CD14-positive monocyte (primary cell): Measurements from ENCODE around the gene C7orf25. TPM values are rescaled to one million over a fixed set of nuclear protein-coding genes. Genes with fewer than 3 reads are reported as not detected.

Experiments used
- DNase-seq, 3 donors: peaks; one replicate each; pipeline ENCODE4 v3.0.0-alpha.2; 2011 to 2022
- H2AFZ ChIP-seq: 2 replicates; pipeline ENCODE4 v1.6.0; 2012; ENCODE audit warnings: mild to moderate bottlenecking, low read depth, low read length, inconsistent platforms; ENCODE audit not compliant: insufficient read depth, poor library complexity, severe bottlenecking
- H3K27ac ChIP-seq, 2 donors: 1 replicate in 1 of 2; 2 replicates in 1 of 2; pipeline ENCODE4 v1.5.1; 2012 to 2013; ENCODE audit warnings: low read length in 2 of 2, control low read depth in 1 of 2, inconsistent platforms in 1 of 2, low read depth in 1 of 2, mild to moderate bottlenecking in 1 of 2
- H3K27me3 ChIP-seq, 2 donors: one replicate each; pipeline versions ENCODE4 v1.6.0 to v1.6.1; 2011 to 2013; ENCODE audit warnings: low read length in 2 of 2; ENCODE audit not compliant: control insufficient read depth in 2 of 2, insufficient read depth in 2 of 2
- H3K36me3 ChIP-seq, 2 donors: replicated peaks in 1 of 2; 1 replicate in 1 of 2; 2 replicates in 1 of 2; pipeline versions ENCODE4 v1.5.1 to v1.6.1; 2012 to 2013; ENCODE audit warnings: low read length in 2 of 2, control low read depth in 1 of 2, inconsistent platforms in 1 of 2, mild to moderate bottlenecking in 1 of 2; ENCODE audit not compliant: insufficient read depth in 2 of 2, control insufficient read depth in 1 of 2
- H3K4me1 ChIP-seq, 2 donors: 1 replicate in 1 of 2; 2 replicates in 1 of 2; pipeline versions ENCODE4 v1.5.1 to v1.6.1; 2012 to 2013; ENCODE audit warnings: low read length in 2 of 2, control low read depth in 1 of 2, inconsistent platforms in 1 of 2, mild to moderate bottlenecking in 1 of 2, moderate library complexity in 1 of 2; ENCODE audit not compliant: insufficient read depth in 2 of 2, control insufficient read depth in 1 of 2
- H3K4me2 ChIP-seq: replicated peaks from 2 replicates; pipeline ENCODE3; 2012; ENCODE audit warnings: low read length, moderate library complexity, mild to moderate bottlenecking; ENCODE audit not compliant: poor library complexity, severe bottlenecking; ENCODE audit errors: extremely low read depth
- H3K4me3 ChIP-seq, 3 experiments: fragments of 200-600 bp in 1 of 3; sonication (generic) in 1 of 3; replicated peaks in 1 of 3; 1 replicate in 2 of 3; 2 replicates in 1 of 3; pipeline ENCODE4 v1.5.1; 2011 to 2013; ENCODE audit warnings: low read length in 3 of 3, mild to moderate bottlenecking in 3 of 3, control low read depth in 2 of 3, low read depth in 2 of 3, inconsistent platforms in 1 of 3, moderate library complexity in 1 of 3
- H3K79me2 ChIP-seq: 2 replicates; pipeline ENCODE4 v1.6.0; 2012; ENCODE audit warnings: mild to moderate bottlenecking, control low read depth, inconsistent platforms, low read length, moderate library complexity; ENCODE audit not compliant: insufficient read depth
- H3K9ac ChIP-seq: 2 replicates; pipeline ENCODE4 v1.6.0; 2017; ENCODE audit warnings: low read length, mild to moderate bottlenecking; ENCODE audit not compliant: insufficient read depth, poor library complexity, severe bottlenecking
- H3K9me3 ChIP-seq, 2 donors: replicated peaks in 1 of 2; 1 replicate in 1 of 2; 2 replicates in 1 of 2; pipeline versions ENCODE4 v1.5.1 to v1.6.1; 2012 to 2013; ENCODE audit warnings: low read length in 2 of 2, control low read depth in 1 of 2; ENCODE audit not compliant: control insufficient read depth in 1 of 2, insufficient read depth in 1 of 2
- H4K20me1 ChIP-seq: 2 replicates; pipeline ENCODE4 v1.6.0; 2012; ENCODE audit warnings: mild to moderate bottlenecking, low read length, control low read depth, moderate library complexity; ENCODE audit not compliant: insufficient read depth
- H3K27ac Mint-ChIP-seq, 7 donors: one replicate each; pipeline ENCODE4 v1.8.0; 2020; ENCODE audit warnings: mild to moderate bottlenecking in 7 of 7, mixed read lengths in 7 of 7, moderate library complexity in 6 of 7, inconsistent platforms in 2 of 7
- H3K27me3 Mint-ChIP-seq, 3 donors: one replicate each; pipeline ENCODE4 v1.8.0; 2021 to 2022; ENCODE audit warnings: low read depth in 3 of 3, mild to moderate bottlenecking in 3 of 3, mixed read lengths in 3 of 3, moderate library complexity in 3 of 3, inconsistent platforms in 1 of 3
- H3K36me3 Mint-ChIP-seq, 2 donors: one replicate each; pipeline ENCODE4 v1.8.0; 2020; ENCODE audit warnings: mixed read lengths in 2 of 2, inconsistent platforms in 1 of 2, mild to moderate bottlenecking in 1 of 2
- H3K4me1 Mint-ChIP-seq: one replicate; pipeline ENCODE4 v1.8.0; 2020; ENCODE audit warnings: mild to moderate bottlenecking, mixed read lengths
- H3K4me3 Mint-ChIP-seq, 2 donors: one replicate each; pipeline ENCODE4 v1.8.0; 2020; ENCODE audit warnings: mild to moderate bottlenecking in 2 of 2, mixed read lengths in 2 of 2, moderate library complexity in 1 of 2
- H3K9me3 Mint-ChIP-seq, 7 donors: one replicate each; pipeline ENCODE4 v1.8.0; 2020 to 2022; ENCODE audit warnings: mixed read lengths in 7 of 7, mild to moderate bottlenecking in 6 of 7, moderate library complexity in 6 of 7, inconsistent platforms in 2 of 7
- CTCF ChIP-seq: fragments of 200-600 bp; IDR thresholded peaks from one replicate; pipeline ENCODE4 v1.8.0; 2022; ENCODE audit warnings: antibody characterized with exemption, mild to moderate bottlenecking
- WGBS: methylation state at CpG from one replicate; pipeline ENCODE4 v1.1.5; 2013; ENCODE audit warnings: missing lambda C conversion rate; ENCODE audit not compliant: insufficient coverage; 5-methylcytosine and 5-hydroxymethylcytosine counted together
- intact Hi-C, 2 donors: fragments of 100-400 bp; cut with micrococcal nuclease; formaldehyde crosslinking; loops; one replicate each; pipeline versions ENCODE4 v1.15.0 to v1.15.1; 2023
- polyA plus RNA-seq, 3 donors: library from polyadenylated mRNA; depleted of rRNA in 1 of 3; unstranded in 2 of 3; stranded (reverse) in 1 of 3; fragments of 300-500 nt in 2 of 3; fragments of >200 nt in 1 of 3; fragmentation: Illumina TruSeq in 2 of 3; gene quantifications; 1 replicate in 2 of 3; 2 replicates in 1 of 3; pipeline ENCODE4 v1.2.3, GENCODE V29; 2012 to 2021

C7orf25 gene
- polyA plus RNA-seq, 3 donors = 0.96 to 2.6 (median 2.5) TPM

GRCh38 chr7:42878303-42878702 lies 33.6 kb downstream of the C7orf25 start:
- no peaks in the 10 kb centered on the region for H4K20me1 ChIP-seq
- peak overlapping the region; percentile 71 for H2AFZ ChIP-seq
- peak overlapping the region in 1 of 3 experiments; percentile 55 for H3K4me3 ChIP-seq
- peak overlapping the region; percentile 59 to 93 (median 86) for H3K27ac Mint-ChIP-seq
- H3K27ac ChIP-seq = peak overlapping the region; percentile 67 to 74
- H3K27me3 Mint-ChIP-seq = peaks cover 0 to 2% (median 2%) of the 10 kb centered on the region in 3 donors
- no peaks in the 10 kb centered on the region for H3K36me3 ChIP-seq
- H3K4me3 Mint-ChIP-seq = peak overlapping the region; percentile 13 to 78
- no peak for TF ChIP-seq CTCF
- H3K4me1 ChIP-seq = peaks cover 17 to 25% of the 10 kb centered on the region in 2 donors
- 36% methylated on average over 3 of the region's 3 CpGs for WGBS
- no peaks in the 10 kb centered on the region for H3K79me2 ChIP-seq
- H3K9me3 Mint-ChIP-seq = peaks cover 0 to 2% (median 0%) of the 10 kb centered on the region in 7 donors
- no peaks in the 10 kb centered on the region for H3K36me3 Mint-ChIP-seq
- intact Hi-C loops = no loop called here
- peak in 1 of 3 donors; percentile 9 for DNase-seq
- H3K4me1 Mint-ChIP-seq = peaks cover 20% of the 10 kb centered on the region
- no peaks in the 10 kb centered on the region for H3K27me3 ChIP-seq
- peak overlapping the region; percentile 33 for H3K9ac ChIP-seq
- peak overlapping the region; percentile 66 for H3K4me2 ChIP-seq
- no peaks in the 10 kb centered on the region for H3K9me3 ChIP-seq

- Mint-ChIP-seq H3K36me3 (no peaks in the 10 kb centered on the region), H3K27ac (peak overlapping the region; percentile 76 to 93 (median 87)), H3K27me3 (peaks cover 0 to 2% (median 0%) of the 10 kb centered on the region in 3 donors), H3K9me3 (peaks cover 0 to 2% (median 0%) of the 10 kb centered on the region in 7 donors), H3K4me3 (peak overlapping the region; percentile 13 to 78), H3K4me1 (peaks cover 25% of the 10 kb centered on the region)
- H3K79me2 ChIP-seq = no peaks in the 10 kb centered on the region
- no peaks in the 10 kb centered on the region for H3K27me3 ChIP-seq
- peak overlapping the region in 1 of 3 experiments; percentile 55 for H3K4me3 ChIP-seq
- no peaks in the 10 kb centered on the region for H3K9me3 ChIP-seq
- H3K4me2 ChIP-seq = peak overlapping the region; percentile 66
- intact Hi-C loops = no loop called here
- no peak for TF ChIP-seq CTCF
- H3K9ac ChIP-seq = peak overlapping the region; percentile 33
- DNase-seq = peak; percentile 47 to 77 (median 69)
- H2AFZ ChIP-seq = peak overlapping the region; percentile 71
- H3K36me3 ChIP-seq = no peaks in the 10 kb centered on the region
- WGBS = 0% methylated on average over 1 of the region's 2 CpGs
- H4K20me1 ChIP-seq = no peaks in the 10 kb centered on the region
- H3K27ac ChIP-seq = peak overlapping the region; percentile 67 to 74
- H3K4me1 ChIP-seq = peaks cover 17 to 25% of the 10 kb centered on the region in 2 donors
Observed at GRCh38 chr7:42877862-42878261, 34.0 kb downstream of the C7orf25 start.
